Ureter (tissue), 1 donor: ENCODE data around the gene EMP1. TPM values are rescaled to one million over a fixed set of nuclear protein-coding genes. Genes with fewer than 3 reads are reported as not detected.
"Not testable (repeated sequence)": the region's sequence is repeated elsewhere in the genome, so short reads cannot be mapped to it uniquely, and the experiment has no call there.

ENCODE experiments used
- DNase-seq: peaks from one replicate; pipeline ENCODE4 v3.0.0-alpha.2; 2020; ENCODE audit warnings: low spot score
- total RNA-seq: library from RNA; stranded (reverse); gene quantifications from one replicate; pipeline ENCODE4 v1.2.4, GENCODE V29; 2023
- donor health status: DM: yes; HTN: yes; CAD: no.

EMP1 gene
- total RNA-seq, 1 donor from 2014 or later = 193 TPM

GRCh38 chr12:13257356-13257875 lies 60.9 kb downstream of the EMP1 start:
- no peak for DNase-seq

- no peak for DNase-seq
Measured at GRCh38 chr12:13258197-13258596, 61.7 kb downstream of the EMP1 start.

GRCh38 chr12:13258717-13259119 lies 62.2 kb downstream of the EMP1 start:
- no peak for DNase-seq

GRCh38 chr12:13259625-13260024 lies 63.1 kb downstream of the EMP1 start:
- DNase-seq = not testable (repeated sequence)

GRCh38 chr12:13267826-13268225 lies 71.3 kb downstream of the EMP1 start:
- not testable (repeated sequence) for DNase-seq

- DNase-seq = no peak
Measured at GRCh38 chr12:13268581-13268980, 72.1 kb downstream of the EMP1 start.

Other genes with a start within 250 kb of the EMP1 start
- gene GPRC5D, start 244.6 kb upstream of the EMP1 start, total RNA-seq = 0.47 TPM
- gene HEBP1, start 196.5 kb upstream of the EMP1 start, total RNA-seq = 57.7 TPM
- gene FAM234B, start 152.3 kb upstream of the EMP1 start, total RNA-seq = 24.9 TPM
- not detected for gene GSG1, start 93.1 kb upstream of the EMP1 start, total RNA-seq